ENCODE results near the gene CNTN5. TPM values are rescaled to one million over a fixed set of nuclear protein-coding genes. Genes with fewer than 3 reads are reported as not detected.

CNTN5 gene
- total RNA-seq, 2 donors from 2014 or later: 0.78 TPM; not detected in 1

DNA sequence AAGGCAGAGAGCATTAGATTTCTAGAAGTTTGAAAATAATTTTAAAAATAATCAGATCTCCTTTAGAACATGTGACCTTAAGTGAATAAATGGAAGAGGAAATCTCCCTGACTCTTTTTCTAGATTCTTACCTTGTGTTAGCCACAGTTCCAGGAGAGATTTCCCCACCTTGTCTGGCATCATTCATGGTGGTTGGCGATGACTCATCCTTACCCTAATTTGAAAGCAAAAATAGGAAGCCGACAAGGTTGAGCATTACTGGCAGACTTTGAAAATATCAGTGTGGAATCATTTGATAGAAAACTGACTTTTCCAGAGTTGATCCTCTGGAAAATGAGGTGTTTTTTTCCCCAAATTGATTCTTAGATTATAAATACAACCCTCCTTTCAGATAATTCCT, 48.1 kb downstream of the CNTN5 start:
- no peak overlapping the region for H3K27ac ChIP-seq
- WGBS, 2 donors: 78% methylated on average over 2 of the region's 2 CpGs
- no peak overlapping the region for H3K4me3 ChIP-seq
- no peak for ATAC-seq
- no peaks in the 10 kb centered on the region for H3K9me3 ChIP-seq
- DNase-seq: no peak
- intact Hi-C loops (cut with DNase I): no loop called here
- peaks cover 3% of the 10 kb centered on the region for H3K4me1 ChIP-seq
- no peak for TF ChIP-seq POLR2A (IDR thresholded peaks at IDR 0.05)
- TF ChIP-seq, protein P1, sequence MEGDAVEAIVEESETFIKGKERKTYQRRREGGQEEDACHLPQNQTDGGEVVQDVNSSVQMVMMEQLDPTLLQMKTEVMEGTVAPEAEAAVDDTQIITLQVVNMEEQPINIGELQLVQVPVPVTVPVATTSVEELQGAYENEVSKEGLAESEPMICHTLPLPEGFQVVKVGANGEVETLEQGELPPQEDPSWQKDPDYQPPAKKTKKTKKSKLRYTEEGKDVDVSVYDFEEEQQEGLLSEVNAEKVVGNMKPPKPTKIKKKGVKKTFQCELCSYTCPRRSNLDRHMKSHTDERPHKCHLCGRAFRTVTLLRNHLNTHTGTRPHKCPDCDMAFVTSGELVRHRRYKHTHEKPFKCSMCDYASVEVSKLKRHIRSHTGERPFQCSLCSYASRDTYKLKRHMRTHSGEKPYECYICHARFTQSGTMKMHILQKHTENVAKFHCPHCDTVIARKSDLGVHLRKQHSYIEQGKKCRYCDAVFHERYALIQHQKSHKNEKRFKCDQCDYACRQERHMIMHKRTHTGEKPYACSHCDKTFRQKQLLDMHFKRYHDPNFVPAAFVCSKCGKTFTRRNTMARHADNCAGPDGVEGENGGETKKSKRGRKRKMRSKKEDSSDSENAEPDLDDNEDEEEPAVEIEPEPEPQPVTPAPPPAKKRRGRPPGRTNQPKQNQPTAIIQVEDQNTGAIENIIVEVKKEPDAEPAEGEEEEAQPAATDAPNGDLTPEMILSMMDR (IDR thresholded peaks at IDR 0.05): no peak
- no peaks in the 10 kb centered on the region for H3K36me3 ChIP-seq (replicated peaks in 1 of 2; ENCODE audit: insufficient read depth in 1 of 2, low read depth in 2 of 2)
- no peaks in the 10 kb centered on the region for H3K27me3 ChIP-seq

DNA sequence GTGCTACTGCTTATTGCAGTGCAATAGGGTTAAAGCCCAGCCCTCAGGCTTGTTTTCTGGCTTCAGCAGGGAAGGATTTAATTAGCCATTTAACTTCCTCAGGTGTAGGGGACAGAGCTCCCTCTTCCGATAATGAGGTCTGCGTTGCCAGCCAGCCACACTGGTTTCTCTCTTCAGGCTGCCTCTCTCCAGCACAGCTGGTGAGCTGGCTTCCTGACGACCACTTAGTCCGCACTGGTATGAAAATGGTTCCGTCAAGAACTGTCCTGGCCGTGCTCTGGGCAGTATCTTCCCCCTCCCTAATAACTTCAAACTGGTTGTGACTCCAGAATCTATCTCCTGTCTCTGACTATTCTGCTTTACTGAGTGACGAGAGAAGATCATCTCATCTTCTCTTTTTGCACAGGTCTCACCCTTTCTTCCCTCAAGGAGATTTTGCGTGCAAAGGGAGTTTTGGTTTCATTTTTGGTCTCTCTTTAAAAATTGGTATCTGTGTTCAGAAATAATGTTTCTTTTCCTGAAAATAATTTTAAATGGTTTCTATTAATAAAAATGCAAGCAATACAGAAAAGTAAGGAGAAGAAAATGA, 49.2 kb downstream of the CNTN5 start:
- no peaks in the 10 kb centered on the region for H3K27me3 ChIP-seq
- 8 to 10% methylated on average over 8 of the region's 8 CpGs for whole genome bisulfite sequencing, 2 donors

DNA sequence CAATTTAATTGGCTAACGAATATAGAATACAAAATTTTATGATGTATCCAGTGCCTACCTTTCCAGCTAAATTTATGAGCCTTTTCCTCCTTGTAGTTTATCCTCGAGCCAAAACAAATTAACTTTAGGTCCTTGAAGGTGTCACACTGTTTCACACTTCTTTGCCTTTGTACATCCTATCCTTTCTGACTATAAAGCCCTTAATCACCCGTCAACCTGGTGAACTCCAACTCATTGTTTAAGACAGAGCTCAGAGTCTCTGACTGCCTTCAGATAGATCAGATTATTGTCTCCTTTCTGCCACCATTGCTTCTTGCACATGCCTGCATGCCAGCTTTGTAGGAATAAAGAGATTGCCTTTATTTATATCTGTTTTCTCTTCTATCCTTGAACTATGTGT, 58.8 kb downstream of the CNTN5 start:
- Histone ChIP-seq H3K4me3 (no peak overlapping the region), H3K9me3 (no peaks in the 10 kb centered on the region), H3K4me1 (no peaks in the 10 kb centered on the region), H3K36me3 (replicated peaks in 1 of 2; ENCODE audit: insufficient read depth in 1 of 2, low read depth in 2 of 2) (no peaks in the 10 kb centered on the region), H3K27ac (no peak overlapping the region), H3K27me3 (no peaks in the 10 kb centered on the region)
- 50 to 52% methylated on average over 3 of the region's 3 CpGs for WGBS, 2 donors
- DNase-seq: no peak
- intact Hi-C loops (cut with DNase I): no loop called here
- TF ChIP-seq, protein P1 (IDR thresholded peaks at IDR 0.05): no peak
- TF ChIP-seq POLR2A (IDR thresholded peaks at IDR 0.05): no peak
- ATAC-seq: no peak

More for the DNA sequence above, 49.2 kb downstream of the CNTN5 start:
- intact Hi-C loops (cut with DNase I): no loop called here
- H3K4me1 ChIP-seq: peaks cover 3% of the 10 kb centered on the region
- ATAC-seq: peak; percentile 60
- no peaks in the 10 kb centered on the region for H3K36me3 ChIP-seq (replicated peaks in 1 of 2; ENCODE audit: insufficient read depth in 1 of 2, low read depth in 2 of 2)
- H3K27ac ChIP-seq: no peak overlapping the region
- TF ChIP-seq POLR2A (IDR thresholded peaks at IDR 0.05): peak in 1 of 3 donors; percentile 25
- TF ChIP-seq, protein P1 (IDR thresholded peaks at IDR 0.05): no peak
- no peaks in the 10 kb centered on the region for H3K9me3 ChIP-seq
- H3K4me3 ChIP-seq: peak overlapping the region in 1 of 2 donors; percentile 38
- peak in 3 of 4 donors; percentile 26 to 40 (median 27) for DNase-seq

DNA sequence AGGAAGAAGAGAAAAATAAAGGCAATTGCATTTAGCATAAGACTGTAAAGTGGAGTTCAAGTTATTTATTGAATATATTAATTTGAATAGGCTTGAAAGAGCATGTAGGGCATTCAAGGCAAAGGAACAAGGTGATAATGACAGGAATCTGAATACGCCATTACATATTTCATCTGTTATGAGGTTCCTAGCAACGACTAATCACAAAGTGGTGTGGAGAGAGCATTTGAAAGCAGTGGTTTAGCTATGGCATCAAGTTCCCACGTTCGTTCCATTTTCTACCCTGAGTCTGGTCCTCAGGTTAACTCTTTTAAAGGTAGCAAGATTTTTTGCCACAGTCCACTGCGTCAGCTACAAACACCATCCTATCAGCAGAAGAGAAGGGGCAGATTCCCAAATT, 59.4 kb downstream of the CNTN5 start:
- no peaks in the 10 kb centered on the region for H3K9me3 ChIP-seq
- TF ChIP-seq, protein P1 (IDR thresholded peaks at IDR 0.05): no peak
- TF ChIP-seq POLR2A (IDR thresholded peaks at IDR 0.05): no peak
- no peaks in the 10 kb centered on the region for H3K27me3 ChIP-seq
- DNase-seq: no peak
- no peak overlapping the region for H3K4me3 ChIP-seq
- 53 to 60% methylated on average over 5 of the region's 5 CpGs for WGBS, 2 donors
- H3K36me3 ChIP-seq (replicated peaks in 1 of 2; ENCODE audit: insufficient read depth in 1 of 2, low read depth in 2 of 2): no peaks in the 10 kb centered on the region
- H3K4me1 ChIP-seq: no peaks in the 10 kb centered on the region
- H3K27ac ChIP-seq: no peak overlapping the region
- intact Hi-C loops (cut with DNase I): no loop called here
- no peak for ATAC-seq

DNA sequence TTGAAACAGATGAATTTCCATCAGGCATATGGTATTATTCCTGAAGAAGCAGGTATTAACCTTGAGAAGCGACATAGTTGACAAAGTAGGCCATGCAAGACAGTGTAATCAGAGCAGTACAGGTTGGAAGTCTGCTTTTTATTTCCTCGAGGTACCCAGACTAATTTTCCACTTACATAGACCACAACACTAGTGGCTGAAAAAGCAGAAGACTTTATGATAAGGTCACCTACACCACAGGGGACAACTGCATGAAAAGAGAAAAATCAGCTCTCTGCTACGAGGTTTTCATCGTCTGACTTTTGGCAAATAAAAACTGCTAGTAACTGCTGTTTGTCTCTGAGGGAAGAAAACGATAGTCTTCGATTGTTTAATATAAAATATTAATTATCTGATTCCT, 77.5 kb downstream of the CNTN5 start:
- Histone ChIP-seq H3K4me1 (no peaks in the 10 kb centered on the region), H3K27me3 (no peaks in the 10 kb centered on the region), H3K36me3 (replicated peaks in 1 of 2; ENCODE audit: insufficient read depth in 1 of 2, low read depth in 2 of 2) (no peaks in the 10 kb centered on the region), H3K27ac (no peak overlapping the region), H3K4me3 (no peak overlapping the region), H3K9me3 (peaks cover 0 to 8% (median 0%) of the 10 kb centered on the region in 3 donors)
- ATAC-seq (no peak), DNase-seq (no peak)
- intact Hi-C loops (cut with DNase I): no loop called here
- TF ChIP-seq, protein P1 (IDR thresholded peaks at IDR 0.05): no peak
- TF ChIP-seq POLR2A (IDR thresholded peaks at IDR 0.05): no peak
- WGBS, 2 donors: 61 to 66% methylated on average over 6 of the region's 6 CpGs
